Measurements from ENCODE around the gene ACSS2. TPM values are rescaled to one million over a fixed set of nuclear protein-coding genes. Genes with fewer than 3 reads are reported as not detected.

Gene ACSS2
- total and polyA plus RNA-seq, 2 of the 8 experiments (the other 6 are each of a cell fraction or from before 2014, with no cell fraction given) = 17.7 to 24.2 TPM

DNA sequence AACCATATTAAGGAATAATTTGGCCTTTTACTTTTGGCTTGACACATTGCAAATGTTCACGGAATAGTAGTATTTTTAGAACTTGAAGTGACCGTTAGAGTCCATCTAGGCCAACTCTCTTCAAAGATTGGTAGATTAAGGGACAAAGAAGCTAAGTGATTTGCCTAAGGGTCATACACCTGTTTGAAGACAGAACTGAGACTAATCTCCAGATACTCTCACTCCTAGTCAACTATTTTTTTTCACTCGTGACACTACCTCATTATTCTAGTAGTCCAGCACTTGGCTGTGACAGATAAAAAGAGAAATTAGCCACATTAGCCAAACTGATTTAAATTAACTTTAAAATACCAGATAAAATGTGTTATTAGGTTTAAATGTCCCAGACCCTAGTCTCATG is 10.6 kb downstream of the ACSS2 start (continued):
- TF ChIP-seq, protein P1, sequence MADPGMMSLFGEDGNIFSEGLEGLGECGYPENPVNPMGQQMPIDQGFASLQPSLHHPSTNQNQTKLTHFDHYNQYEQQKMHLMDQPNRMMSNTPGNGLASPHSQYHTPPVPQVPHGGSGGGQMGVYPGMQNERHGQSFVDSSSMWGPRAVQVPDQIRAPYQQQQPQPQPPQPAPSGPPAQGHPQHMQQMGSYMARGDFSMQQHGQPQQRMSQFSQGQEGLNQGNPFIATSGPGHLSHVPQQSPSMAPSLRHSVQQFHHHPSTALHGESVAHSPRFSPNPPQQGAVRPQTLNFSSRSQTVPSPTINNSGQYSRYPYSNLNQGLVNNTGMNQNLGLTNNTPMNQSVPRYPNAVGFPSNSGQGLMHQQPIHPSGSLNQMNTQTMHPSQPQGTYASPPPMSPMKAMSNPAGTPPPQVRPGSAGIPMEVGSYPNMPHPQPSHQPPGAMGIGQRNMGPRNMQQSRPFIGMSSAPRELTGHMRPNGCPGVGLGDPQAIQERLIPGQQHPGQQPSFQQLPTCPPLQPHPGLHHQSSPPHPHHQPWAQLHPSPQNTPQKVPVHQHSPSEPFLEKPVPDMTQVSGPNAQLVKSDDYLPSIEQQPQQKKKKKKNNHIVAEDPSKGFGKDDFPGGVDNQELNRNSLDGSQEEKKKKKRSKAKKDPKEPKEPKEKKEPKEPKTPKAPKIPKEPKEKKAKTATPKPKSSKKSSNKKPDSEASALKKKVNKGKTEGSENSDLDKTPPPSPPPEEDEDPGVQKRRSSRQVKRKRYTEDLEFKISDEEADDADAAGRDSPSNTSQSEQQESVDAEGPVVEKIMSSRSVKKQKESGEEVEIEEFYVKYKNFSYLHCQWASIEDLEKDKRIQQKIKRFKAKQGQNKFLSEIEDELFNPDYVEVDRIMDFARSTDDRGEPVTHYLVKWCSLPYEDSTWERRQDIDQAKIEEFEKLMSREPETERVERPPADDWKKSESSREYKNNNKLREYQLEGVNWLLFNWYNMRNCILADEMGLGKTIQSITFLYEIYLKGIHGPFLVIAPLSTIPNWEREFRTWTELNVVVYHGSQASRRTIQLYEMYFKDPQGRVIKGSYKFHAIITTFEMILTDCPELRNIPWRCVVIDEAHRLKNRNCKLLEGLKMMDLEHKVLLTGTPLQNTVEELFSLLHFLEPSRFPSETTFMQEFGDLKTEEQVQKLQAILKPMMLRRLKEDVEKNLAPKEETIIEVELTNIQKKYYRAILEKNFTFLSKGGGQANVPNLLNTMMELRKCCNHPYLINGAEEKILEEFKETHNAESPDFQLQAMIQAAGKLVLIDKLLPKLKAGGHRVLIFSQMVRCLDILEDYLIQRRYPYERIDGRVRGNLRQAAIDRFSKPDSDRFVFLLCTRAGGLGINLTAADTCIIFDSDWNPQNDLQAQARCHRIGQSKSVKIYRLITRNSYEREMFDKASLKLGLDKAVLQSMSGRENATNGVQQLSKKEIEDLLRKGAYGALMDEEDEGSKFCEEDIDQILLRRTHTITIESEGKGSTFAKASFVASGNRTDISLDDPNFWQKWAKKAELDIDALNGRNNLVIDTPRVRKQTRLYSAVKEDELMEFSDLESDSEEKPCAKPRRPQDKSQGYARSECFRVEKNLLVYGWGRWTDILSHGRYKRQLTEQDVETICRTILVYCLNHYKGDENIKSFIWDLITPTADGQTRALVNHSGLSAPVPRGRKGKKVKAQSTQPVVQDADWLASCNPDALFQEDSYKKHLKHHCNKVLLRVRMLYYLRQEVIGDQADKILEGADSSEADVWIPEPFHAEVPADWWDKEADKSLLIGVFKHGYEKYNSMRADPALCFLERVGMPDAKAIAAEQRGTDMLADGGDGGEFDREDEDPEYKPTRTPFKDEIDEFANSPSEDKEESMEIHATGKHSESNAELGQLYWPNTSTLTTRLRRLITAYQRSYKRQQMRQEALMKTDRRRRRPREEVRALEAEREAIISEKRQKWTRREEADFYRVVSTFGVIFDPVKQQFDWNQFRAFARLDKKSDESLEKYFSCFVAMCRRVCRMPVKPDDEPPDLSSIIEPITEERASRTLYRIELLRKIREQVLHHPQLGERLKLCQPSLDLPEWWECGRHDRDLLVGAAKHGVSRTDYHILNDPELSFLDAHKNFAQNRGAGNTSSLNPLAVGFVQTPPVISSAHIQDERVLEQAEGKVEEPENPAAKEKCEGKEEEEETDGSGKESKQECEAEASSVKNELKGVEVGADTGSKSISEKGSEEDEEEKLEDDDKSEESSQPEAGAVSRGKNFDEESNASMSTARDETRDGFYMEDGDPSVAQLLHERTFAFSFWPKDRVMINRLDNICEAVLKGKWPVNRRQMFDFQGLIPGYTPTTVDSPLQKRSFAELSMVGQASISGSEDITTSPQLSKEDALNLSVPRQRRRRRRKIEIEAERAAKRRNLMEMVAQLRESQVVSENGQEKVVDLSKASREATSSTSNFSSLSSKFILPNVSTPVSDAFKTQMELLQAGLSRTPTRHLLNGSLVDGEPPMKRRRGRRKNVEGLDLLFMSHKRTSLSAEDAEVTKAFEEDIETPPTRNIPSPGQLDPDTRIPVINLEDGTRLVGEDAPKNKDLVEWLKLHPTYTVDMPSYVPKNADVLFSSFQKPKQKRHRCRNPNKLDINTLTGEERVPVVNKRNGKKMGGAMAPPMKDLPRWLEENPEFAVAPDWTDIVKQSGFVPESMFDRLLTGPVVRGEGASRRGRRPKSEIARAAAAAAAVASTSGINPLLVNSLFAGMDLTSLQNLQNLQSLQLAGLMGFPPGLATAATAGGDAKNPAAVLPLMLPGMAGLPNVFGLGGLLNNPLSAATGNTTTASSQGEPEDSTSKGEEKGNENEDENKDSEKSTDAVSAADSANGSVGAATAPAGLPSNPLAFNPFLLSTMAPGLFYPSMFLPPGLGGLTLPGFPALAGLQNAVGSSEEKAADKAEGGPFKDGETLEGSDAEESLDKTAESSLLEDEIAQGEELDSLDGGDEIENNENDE (IDR thresholded peaks at IDR 0.05; ENCODE audit: insufficient replicate concordance, low read length) = no peak
- TF ChIP-seq CEBPB (IDR thresholded peaks at IDR 0.05; ENCODE audit: low read depth, low read length) (no peak), CBX8 (IDR thresholded peaks at IDR 0.05; ENCODE audit: borderline replicate concordance, low read depth, low read length) (no peak), SP2 (IDR thresholded peaks at IDR 0.05; ENCODE audit: low read length) (no peak), HDAC6 (IDR thresholded peaks at IDR 0.05; ENCODE audit: low read depth, low read length) (no peak)
- TF ChIP-seq, protein P2, sequence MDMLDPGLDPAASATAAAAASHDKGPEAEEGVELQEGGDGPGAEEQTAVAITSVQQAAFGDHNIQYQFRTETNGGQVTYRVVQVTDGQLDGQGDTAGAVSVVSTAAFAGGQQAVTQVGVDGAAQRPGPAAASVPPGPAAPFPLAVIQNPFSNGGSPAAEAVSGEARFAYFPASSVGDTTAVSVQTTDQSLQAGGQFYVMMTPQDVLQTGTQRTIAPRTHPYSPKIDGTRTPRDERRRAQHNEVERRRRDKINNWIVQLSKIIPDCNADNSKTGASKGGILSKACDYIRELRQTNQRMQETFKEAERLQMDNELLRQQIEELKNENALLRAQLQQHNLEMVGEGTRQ (IDR thresholded peaks at IDR 0.05; ENCODE audit: low read length) = no peak
- TF ChIP-seq, protein P3, sequence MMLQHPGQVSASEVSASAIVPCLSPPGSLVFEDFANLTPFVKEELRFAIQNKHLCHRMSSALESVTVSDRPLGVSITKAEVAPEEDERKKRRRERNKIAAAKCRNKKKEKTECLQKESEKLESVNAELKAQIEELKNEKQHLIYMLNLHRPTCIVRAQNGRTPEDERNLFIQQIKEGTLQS (IDR thresholded peaks at IDR 0.05; ENCODE audit: insufficient read depth, low read depth, low read length) = no peak
- TF ChIP-seq, protein P4, sequence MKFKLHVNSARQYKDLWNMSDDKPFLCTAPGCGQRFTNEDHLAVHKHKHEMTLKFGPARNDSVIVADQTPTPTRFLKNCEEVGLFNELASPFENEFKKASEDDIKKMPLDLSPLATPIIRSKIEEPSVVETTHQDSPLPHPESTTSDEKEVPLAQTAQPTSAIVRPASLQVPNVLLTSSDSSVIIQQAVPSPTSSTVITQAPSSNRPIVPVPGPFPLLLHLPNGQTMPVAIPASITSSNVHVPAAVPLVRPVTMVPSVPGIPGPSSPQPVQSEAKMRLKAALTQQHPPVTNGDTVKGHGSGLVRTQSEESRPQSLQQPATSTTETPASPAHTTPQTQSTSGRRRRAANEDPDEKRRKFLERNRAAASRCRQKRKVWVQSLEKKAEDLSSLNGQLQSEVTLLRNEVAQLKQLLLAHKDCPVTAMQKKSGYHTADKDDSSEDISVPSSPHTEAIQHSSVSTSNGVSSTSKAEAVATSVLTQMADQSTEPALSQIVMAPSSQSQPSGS (IDR thresholded peaks at IDR 0.05; ENCODE audit: low read length) = no peak
